LNCaP clone FGC (cell line): ENCODE results near the gene RELL1.

Source experiments
- DNase-seq: peaks from one replicate; pipeline ENCODE4 v3.0.0-alpha.2; 2011; ENCODE audit warnings: low read depth
- H3K4me3 ChIP-seq: 2 replicates; pipeline ENCODE4 v1.5.1; 2011; ENCODE audit warnings: mild to moderate bottlenecking, low read depth, low read length, control low read depth
- CTCF ChIP-seq: IDR thresholded peaks from 2 replicates; pipeline ENCODE4 v1.5.1; 2012; ENCODE audit warnings: mild to moderate bottlenecking; ENCODE audit not compliant: control insufficient read depth, insufficient read depth; ENCODE audit errors: extremely low read depth

Gene RELL1

GRCh38 chr4:37693450-37694190 is 7.4 kb upstream of the RELL1 start:
- TF ChIP-seq CTCF = no peak
- DNase-seq = no peak
- H3K4me3 ChIP-seq = no peak overlapping the region

GRCh38 chr4:37693030-37693429 is 6.9 kb upstream of the RELL1 start:
- TF ChIP-seq CTCF = no peak
- no peak overlapping the region for H3K4me3 ChIP-seq
- no peak for DNase-seq

DNA sequence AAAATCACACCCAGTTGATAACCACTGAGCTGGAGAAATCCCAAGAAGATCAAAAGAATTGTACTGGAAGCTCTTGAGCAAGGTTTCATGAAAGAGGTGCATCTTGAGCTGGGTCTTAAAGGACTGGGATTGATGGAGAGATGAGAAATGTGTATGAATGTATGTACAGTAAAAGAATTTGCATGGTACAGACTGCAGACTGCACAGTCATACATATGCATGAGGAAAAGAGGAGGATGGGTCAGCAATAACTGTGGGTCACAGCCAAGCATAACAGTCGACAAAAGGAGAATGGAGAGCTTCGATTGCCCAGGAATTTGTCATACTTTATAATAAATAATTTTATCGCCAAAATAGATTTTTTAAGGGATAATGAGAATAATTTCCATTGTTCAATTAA is 4.8 kb upstream of the RELL1 start:
- DNase-seq = no peak
- H3K4me3 ChIP-seq = no peak overlapping the region
- no peak for TF ChIP-seq CTCF

- DNase-seq = no peak
- no peak for TF ChIP-seq CTCF
Observed at GRCh38 chr4:37689353-37690095, 3.3 kb upstream of the RELL1 start.

DNA sequence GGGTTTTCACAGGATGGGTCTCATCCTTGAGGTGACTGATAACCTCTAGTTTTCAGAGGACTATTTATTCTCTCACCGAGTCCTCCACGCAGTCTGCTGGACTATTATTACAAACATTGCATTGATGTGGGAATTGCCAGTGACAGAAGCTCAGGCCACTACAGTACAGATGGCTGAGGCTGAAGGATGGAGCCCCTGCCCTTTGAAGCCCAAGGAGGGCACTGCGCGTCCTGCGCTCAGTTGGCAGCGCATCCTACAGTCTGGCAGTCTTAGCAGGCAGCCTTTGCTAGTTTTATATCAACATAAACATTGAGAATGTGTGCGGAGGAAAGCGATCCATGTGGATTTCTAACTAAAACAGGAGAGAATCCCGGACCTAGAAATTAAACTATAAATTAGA is 1.5 kb upstream of the RELL1 start:
- TF ChIP-seq CTCF = no peak
- DNase-seq = no peak
- H3K4me3 ChIP-seq = no peak overlapping the region

More at GRCh38 chr4:37689353-37690095, 3.3 kb upstream of the RELL1 start:
- no peak overlapping the region for H3K4me3 ChIP-seq

GRCh38 chr4:37687194-37687562 is 1.0 kb upstream of the RELL1 start:
- H3K4me3 ChIP-seq = peak overlapping the region; percentile 67
- no peak for DNase-seq
- TF ChIP-seq CTCF = no peak
